SK-N-SH treated with all-trans-retinoic acid at 6 μM for 48 hours (cell line): ENCODE results near the gene GPR42.
"Not testable (repeated sequence)": the region's sequence is repeated elsewhere in the genome, so short reads cannot be mapped to it uniquely, and the experiment has no call there.

Source experiments
- ATAC-seq: fragments of 200-7000 bp; cut with Tn5 transposase; 3 replicates; pipeline ENCODE4 v1.9.1; 2020; ENCODE audit warnings: mild to moderate bottlenecking, moderate library complexity
- ARNTL ChIP-seq: fragments of 450-650 bp; formaldehyde crosslinking; IDR thresholded peaks from 2 replicates; pipeline ENCODE4 v1.5.0; 2020; ENCODE audit warnings: low read depth, mild to moderate bottlenecking, moderate library complexity, borderline replicate concordance
- CSDC2 ChIP-seq: fragments of 250-450 bp; sonication (Bioruptor Pico); IDR thresholded peaks from 2 replicates; pipeline ENCODE4 v1.5.0; 2020; ENCODE audit warnings: mild to moderate bottlenecking, moderate library complexity
- ESRRG ChIP-seq: fragments of 250-450 bp; sonication (Bioruptor Pico); IDR thresholded peaks from 2 replicates; pipeline ENCODE4 v1.6.1; 2021; ENCODE audit warnings: mild to moderate bottlenecking
- GLIS3 ChIP-seq: fragments of 250-450 bp; sonication (Bioruptor Pico); IDR thresholded peaks from 2 replicates; pipeline ENCODE4 v1.5.0; 2020; ENCODE audit warnings: mild to moderate bottlenecking, moderate library complexity
- ISL1 ChIP-seq: fragments of 250-450 bp; sonication (Bioruptor Pico); IDR thresholded peaks from 2 replicates; pipeline ENCODE4 v2.1.2; 2022; ENCODE audit warnings: mild to moderate bottlenecking, moderate library complexity
- OSR1 ChIP-seq: fragments of 250-450 bp; sonication (Bioruptor Pico); IDR thresholded peaks from 2 replicates; pipeline ENCODE4 v1.8.0; 2022; ENCODE audit warnings: moderate library complexity, mild to moderate bottlenecking, inconsistent platforms
- POU6F1 ChIP-seq: fragments of 250-450 bp; sonication (Bioruptor Pico); IDR thresholded peaks from 2 replicates; pipeline ENCODE4 v1.8.0; 2021; ENCODE audit warnings: low read depth, mild to moderate bottlenecking, moderate library complexity, borderline replicate concordance
- PPARA ChIP-seq: fragments of 250-450 bp; sonication (Bioruptor Pico); IDR thresholded peaks from 2 replicates; pipeline ENCODE4 v1.5.0; 2020; ENCODE audit warnings: mild to moderate bottlenecking, borderline replicate concordance
- RARB ChIP-seq: fragments of 250-450 bp; sonication (Bioruptor Pico); IDR thresholded peaks from 2 replicates; pipeline ENCODE4 v1.8.0; 2021; ENCODE audit warnings: mild to moderate bottlenecking, moderate library complexity
- SNAI2 ChIP-seq: fragments of 250-450 bp; sonication (Bioruptor Pico); IDR thresholded peaks from 2 replicates; pipeline ENCODE4 v1.5.0; 2020; ENCODE audit warnings: mild to moderate bottlenecking, moderate library complexity
- TOX ChIP-seq: fragments of 250-450 bp; sonication (Bioruptor Pico); IDR thresholded peaks from 2 replicates; pipeline ENCODE4 v1.8.0; 2021; ENCODE audit warnings: mild to moderate bottlenecking, moderate library complexity, borderline replicate concordance
- ZC3H10 ChIP-seq: fragments of 250-450 bp; sonication (Bioruptor Pico); IDR thresholded peaks from 2 replicates; pipeline ENCODE4 v1.5.1; 2021; ENCODE audit warnings: mild to moderate bottlenecking, moderate library complexity
- ZFP3 ChIP-seq: fragments of 250-450 bp; sonication (Bioruptor Pico); IDR thresholded peaks from 2 replicates; pipeline ENCODE4 v1.5.0; 2020; ENCODE audit warnings: mild to moderate bottlenecking, moderate library complexity
- ZFP30 ChIP-seq: fragments of 450-650 bp; formaldehyde crosslinking; IDR thresholded peaks from 2 replicates; pipeline ENCODE4 v1.5.0; 2022; ENCODE audit warnings: mild to moderate bottlenecking, moderate library complexity
- ZNF565 ChIP-seq: fragments of 450-650 bp; formaldehyde crosslinking; conservative IDR thresholded peaks from 2 replicates; pipeline ENCODE4 v1.5.0; 2020; ENCODE audit warnings: low read depth, mild to moderate bottlenecking, moderate library complexity
- ZNF70 ChIP-seq: fragments of 450-650 bp; formaldehyde crosslinking; IDR thresholded peaks from 2 replicates; pipeline ENCODE4 v1.5.0; 2020; ENCODE audit warnings: mild to moderate bottlenecking, moderate library complexity
- ZNF8 ChIP-seq: fragments of 450-650 bp; formaldehyde crosslinking; IDR thresholded peaks from 2 replicates; pipeline ENCODE4 v1.5.0; 2020; ENCODE audit warnings: mild to moderate bottlenecking, moderate library complexity
- TF ChIP-seq, protein P1 (sequence below): fragments of 250-450 bp; sonication (Bioruptor Pico); IDR thresholded peaks from 2 replicates; pipeline ENCODE4 v1.5.1; 2020; ENCODE audit warnings: low read depth, mild to moderate bottlenecking, moderate library complexity
- TF ChIP-seq, protein P2 (sequence below): fragments of 250-450 bp; sonication (Bioruptor Pico); IDR thresholded peaks from 2 replicates; pipeline ENCODE4 v1.5.0; 2020; ENCODE audit warnings: mild to moderate bottlenecking, moderate library complexity
- TF ChIP-seq, protein P3 (sequence below): fragments of 250-450 bp; sonication (Bioruptor Pico); IDR thresholded peaks from 2 replicates; pipeline ENCODE4 v1.5.1; 2021; ENCODE audit warnings: mild to moderate bottlenecking, moderate library complexity

Gene GPR42

GRCh38 chr19:35355791-35356460 is 14.9 kb upstream of the GPR42 start:
- no peak for ATAC-seq
- TF ChIP-seq ZFP3 (CRISPR knock-in tag) (no peak), PPARA (CRISPR knock-in tag) (no peak)

GRCh38 chr19:35357867-35358573 is 12.8 kb upstream of the GPR42 start, which contains the start of gene FFAR3:
TSS of gene FFAR3 (plus strand) at chr19:35358460. CDS start at chr19:35358891, 431 bp downstream.
- TF ChIP-seq, protein P1, sequence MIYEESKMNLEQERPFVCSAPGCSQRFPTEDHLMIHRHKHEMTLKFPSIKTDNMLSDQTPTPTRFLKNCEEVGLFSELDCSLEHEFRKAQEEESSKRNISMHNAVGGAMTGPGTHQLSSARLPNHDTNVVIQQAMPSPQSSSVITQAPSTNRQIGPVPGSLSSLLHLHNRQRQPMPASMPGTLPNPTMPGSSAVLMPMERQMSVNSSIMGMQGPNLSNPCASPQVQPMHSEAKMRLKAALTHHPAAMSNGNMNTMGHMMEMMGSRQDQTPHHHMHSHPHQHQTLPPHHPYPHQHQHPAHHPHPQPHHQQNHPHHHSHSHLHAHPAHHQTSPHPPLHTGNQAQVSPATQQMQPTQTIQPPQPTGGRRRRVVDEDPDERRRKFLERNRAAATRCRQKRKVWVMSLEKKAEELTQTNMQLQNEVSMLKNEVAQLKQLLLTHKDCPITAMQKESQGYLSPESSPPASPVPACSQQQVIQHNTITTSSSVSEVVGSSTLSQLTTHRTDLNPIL (CRISPR knock-in tag) = no peak
- no peak for ATAC-seq

- not testable (repeated sequence) for ATAC-seq
Measured at GRCh38 chr19:35358834-35359233, 12.0 kb upstream of the GPR42 start.

DNA sequence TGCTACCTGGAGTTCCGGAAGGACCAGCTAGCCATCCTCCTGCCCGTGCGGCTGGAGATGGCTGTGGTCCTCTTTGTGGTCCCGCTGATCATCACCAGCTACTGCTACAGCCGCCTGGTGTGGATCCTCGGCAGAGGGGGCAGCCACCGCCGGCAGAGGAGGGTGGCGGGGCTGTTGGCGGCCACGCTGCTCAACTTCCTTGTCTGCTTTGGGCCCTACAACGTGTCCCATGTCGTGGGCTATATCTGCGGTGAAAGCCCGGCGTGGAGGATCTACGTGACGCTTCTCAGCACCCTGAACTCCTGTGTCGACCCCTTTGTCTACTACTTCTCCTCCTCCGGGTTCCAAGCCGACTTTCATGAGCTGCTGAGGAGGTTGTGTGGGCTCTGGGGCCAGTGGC is 11.5 kb upstream of the GPR42 start:
- ATAC-seq = not testable (repeated sequence)

DNA sequence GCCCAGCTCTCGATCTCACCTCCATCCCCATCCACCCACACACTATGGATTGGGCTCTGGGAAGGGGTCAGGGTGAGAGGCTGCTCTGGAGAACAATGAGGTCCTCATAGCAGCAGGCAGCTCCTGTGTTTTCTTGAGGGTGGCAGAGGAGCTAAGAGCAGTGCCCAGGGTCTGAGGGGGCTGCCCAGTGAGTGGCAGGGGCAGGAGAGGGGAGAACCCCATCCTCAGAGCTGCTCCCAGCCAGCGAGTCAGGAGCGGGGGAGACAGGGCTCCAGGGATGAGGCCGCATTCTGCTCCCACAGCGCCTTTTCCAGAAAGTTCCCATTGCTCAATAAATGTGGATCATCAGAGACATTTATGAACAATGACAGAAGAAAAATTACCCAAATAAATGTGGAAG is 10.8 kb upstream of the GPR42 start:
- not testable (repeated sequence) for ATAC-seq

GRCh38 chr19:35360880-35361420 is 9.9 kb upstream of the GPR42 start:
- no peak for ATAC-seq

DNA sequence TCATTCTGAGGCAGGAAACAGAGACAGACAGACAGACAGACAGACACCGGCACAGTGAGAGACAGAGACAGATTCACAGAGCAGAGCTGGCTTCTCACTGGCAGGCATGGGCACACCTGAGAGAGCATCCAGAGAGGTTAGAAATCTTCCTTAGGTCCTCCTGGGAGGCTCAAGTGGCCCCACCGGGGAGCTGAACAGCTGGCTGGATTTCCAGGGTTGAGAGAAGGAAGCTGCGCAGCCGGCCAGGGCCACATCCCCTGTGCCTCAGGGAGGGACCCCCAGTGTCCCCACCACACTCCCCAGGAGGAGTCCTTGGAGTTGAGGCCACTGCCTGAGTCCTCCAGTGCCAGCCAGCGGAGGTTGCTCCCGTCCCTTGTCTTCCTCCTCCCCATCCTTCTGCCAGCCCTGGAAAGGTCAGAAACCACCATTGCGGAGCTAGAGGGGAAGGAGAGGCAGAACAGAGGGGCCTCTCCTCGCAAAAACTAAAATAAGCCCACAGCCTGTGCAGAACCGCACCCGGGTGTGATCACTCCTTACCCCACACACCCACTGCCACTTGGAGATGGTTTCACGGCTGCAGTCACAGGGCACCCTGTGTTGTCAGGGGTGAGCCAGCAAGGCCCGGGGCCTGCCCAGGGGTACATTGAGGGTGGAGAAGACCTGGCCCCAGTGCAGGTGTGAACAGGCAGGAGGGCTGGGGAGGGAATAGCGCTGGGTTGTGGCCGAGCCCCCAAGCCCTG is 8.4 kb upstream of the GPR42 start:
- TF ChIP-seq TOX = no peak
- TF ChIP-seq, all 23 proteins: peak for 0
- ATAC-seq = no peak; the same call in 2 of the 3 replicates

More at GRCh38 chr19:35360880-35361420, 9.9 kb upstream of the GPR42 start:
- TF ChIP-seq GLIS3 = no peak
- no peak for TF ChIP-seq ISL1 (CRISPR knock-in tag)
- TF ChIP-seq ZFP30 (CRISPR knock-in tag) = no peak
- no peak for TF ChIP-seq ARNTL (CRISPR knock-in tag)

DNA sequence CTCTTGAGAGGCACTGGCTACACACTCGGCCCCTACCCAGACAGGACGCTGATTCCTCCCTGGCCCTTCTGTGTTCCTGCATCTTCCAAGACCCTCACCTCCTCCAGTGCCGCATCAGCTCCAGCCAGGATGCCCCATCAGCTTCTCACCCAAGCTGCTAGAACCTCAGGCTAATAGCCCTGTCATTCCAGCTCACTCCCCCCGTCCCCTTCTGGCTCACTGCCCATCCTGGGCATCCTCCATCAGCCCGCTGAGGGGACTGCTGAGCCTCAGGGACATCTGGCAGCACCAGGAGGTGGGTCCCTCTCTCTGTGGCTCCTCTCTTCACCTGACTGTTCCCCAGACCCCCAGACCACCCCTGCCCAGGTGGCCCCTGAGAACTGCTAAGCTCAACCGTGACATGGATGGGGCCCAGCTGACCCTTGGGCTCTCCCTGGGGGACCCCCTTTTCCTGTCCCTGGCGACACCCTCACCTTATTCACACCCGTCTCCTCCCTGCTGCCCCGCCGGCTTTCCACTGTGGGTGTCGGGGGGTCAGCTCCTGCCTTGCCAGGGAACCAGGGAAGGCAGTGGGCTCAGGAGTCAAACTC is 7.8 kb upstream of the GPR42 start:
- no peak for ATAC-seq
- TF ChIP-seq ZNF565 (CRISPR knock-in tag) (no peak), ZNF8 (no peak), SNAI2 (CRISPR knock-in tag) (no peak), ZFP30 (CRISPR knock-in tag) (no peak), POU6F1 (CRISPR knock-in tag) (no peak), ARNTL (CRISPR knock-in tag) (no peak), ZNF70 (CRISPR knock-in tag) (no peak), ZC3H10 (no peak), ESRRG (CRISPR knock-in tag) (no peak), RARB (no peak), PPARA (CRISPR knock-in tag) (no peak), ISL1 (CRISPR knock-in tag) (no peak), TOX (no peak), OSR1 (CRISPR knock-in tag) (no peak), ZFP3 (CRISPR knock-in tag) (no peak), CSDC2 (no peak)
- TF ChIP-seq, protein P2, sequence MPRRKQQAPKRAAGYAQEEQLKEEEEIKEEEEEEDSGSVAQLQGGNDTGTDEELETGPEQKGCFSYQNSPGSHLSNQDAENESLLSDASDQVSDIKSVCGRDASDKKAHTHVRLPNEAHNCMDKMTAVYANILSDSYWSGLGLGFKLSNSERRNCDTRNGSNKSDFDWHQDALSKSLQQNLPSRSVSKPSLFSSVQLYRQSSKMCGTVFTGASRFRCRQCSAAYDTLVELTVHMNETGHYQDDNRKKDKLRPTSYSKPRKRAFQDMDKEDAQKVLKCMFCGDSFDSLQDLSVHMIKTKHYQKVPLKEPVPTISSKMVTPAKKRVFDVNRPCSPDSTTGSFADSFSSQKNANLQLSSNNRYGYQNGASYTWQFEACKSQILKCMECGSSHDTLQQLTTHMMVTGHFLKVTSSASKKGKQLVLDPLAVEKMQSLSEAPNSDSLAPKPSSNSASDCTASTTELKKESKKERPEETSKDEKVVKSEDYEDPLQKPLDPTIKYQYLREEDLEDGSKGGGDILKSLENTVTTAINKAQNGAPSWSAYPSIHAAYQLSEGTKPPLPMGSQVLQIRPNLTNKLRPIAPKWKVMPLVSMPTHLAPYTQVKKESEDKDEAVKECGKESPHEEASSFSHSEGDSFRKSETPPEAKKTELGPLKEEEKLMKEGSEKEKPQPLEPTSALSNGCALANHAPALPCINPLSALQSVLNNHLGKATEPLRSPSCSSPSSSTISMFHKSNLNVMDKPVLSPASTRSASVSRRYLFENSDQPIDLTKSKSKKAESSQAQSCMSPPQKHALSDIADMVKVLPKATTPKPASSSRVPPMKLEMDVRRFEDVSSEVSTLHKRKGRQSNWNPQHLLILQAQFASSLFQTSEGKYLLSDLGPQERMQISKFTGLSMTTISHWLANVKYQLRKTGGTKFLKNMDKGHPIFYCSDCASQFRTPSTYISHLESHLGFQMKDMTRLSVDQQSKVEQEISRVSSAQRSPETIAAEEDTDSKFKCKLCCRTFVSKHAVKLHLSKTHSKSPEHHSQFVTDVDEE = no peak
- TF ChIP-seq, protein P3, sequence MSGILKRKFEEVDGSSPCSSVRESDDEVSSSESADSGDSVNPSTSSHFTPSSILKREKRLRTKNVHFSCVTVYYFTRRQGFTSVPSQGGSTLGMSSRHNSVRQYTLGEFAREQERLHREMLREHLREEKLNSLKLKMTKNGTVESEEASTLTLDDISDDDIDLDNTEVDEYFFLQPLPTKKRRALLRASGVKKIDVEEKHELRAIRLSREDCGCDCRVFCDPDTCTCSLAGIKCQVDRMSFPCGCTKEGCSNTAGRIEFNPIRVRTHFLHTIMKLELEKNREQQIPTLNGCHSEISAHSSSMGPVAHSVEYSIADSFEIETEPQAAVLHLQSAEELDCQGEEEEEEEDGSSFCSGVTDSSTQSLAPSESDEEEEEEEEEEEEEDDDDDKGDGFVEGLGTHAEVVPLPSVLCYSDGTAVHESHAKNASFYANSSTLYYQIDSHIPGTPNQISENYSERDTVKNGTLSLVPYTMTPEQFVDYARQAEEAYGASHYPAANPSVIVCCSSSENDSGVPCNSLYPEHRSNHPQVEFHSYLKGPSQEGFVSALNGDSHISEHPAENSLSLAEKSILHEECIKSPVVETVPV (CRISPR knock-in tag) = no peak
